NCI-H2196 treated with DMSO at 0.1 percent for 48 hours (cell line): Measurements from ENCODE around the gene BPIFB4.
"Not testable (repeated sequence)": the region's sequence is repeated elsewhere in the genome, so short reads cannot be mapped to it uniquely, and the experiment has no call there.

Experiments
- DNase-seq: peaks from one replicate; lab custom pipeline; 2025; ENCODE audit not compliant: unreplicated experiment; lab: John Stamatoyannopoulos, UW

BPIFB4 gene

DNA sequence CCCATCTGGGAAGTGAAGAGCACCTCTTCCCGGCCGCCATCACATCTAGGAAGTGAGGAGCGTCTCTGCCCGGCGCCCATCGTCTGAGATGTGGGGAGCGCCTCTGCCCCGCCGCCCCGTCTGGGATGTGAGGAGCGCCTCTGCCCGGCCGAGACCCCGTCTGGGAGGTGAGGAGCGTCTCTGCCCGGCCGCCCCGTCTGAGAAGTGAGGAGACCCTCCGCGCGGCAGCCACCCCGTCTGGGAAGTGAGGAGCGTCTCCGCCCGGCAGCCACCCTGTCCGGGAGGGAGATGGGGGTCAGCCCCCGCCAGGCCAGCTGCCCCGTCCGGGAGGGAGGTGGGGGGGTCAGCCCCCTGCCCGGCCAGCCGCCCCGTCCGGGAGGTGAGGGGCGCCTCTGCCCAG, 36.1 kb downstream of the BPIFB4 start:
- not testable (repeated sequence) for DNase-seq

DNA sequence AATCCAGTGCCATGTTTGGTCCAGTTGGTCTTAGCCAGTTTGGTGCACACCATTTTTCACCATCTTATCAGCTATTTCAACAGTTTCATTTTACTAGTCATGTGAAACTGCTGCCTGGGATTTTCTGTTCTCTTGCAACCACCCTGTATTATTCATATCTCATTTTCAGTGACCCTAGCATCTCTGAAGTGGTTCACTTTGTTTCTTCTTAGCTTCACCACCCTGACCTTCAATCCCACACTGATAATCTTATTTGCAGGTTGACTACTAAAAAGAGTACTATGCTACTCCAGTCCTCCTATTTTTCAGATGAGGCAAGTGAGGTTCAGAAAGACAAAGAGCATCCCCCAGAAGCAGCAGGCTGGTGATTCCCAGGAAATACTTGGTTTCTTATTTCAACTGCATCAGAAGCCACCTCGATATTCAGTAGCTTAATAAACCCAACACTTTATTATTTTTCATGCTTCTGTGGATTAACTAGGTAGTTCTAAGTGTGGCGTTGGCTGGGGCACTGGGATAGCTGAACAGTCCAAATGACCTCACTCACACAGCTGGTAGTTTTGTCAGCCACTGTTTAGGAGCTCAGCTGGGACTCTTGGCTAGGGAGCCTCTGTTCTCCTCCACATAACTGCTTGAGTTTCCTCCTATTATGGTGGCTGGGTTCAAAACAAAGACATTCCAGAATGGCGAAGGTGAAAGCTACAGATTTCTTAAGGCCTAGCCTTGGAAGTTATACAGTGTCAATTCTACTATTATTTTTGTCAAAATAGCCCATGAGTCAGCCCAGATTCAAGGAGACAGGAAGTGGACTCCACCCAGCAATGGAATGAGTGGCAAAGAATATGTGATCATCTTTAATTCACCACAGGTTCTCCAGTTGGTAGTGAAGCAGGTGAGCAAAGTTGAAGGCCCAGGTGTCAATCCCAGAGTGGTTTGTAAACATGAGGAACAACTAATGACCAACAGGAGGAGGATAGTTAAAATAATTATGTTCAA, 40.6 kb downstream of the BPIFB4 start:
- DNase-seq, result no peak

DNA sequence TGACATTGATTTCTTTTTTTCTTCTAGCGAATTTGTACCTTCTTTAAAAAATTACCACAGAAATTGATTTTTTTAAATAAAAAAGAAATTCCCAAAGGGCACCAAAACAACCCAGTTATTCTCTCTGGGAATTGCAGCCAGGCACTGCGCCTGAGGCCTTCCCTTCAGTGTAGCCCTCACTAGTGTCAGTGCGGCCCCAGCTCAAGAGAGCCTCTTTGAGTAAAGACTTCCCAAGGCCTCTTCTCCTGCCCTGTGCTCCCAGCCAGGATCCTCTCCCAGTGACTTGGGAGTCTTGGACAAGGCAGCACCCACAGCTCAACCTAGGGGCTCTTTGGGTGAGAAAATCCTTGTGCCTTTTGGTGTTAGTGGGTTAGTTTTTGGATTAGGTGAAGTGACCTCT, 41.5 kb downstream of the BPIFB4 start:
- no peak for DNase-seq

DNA sequence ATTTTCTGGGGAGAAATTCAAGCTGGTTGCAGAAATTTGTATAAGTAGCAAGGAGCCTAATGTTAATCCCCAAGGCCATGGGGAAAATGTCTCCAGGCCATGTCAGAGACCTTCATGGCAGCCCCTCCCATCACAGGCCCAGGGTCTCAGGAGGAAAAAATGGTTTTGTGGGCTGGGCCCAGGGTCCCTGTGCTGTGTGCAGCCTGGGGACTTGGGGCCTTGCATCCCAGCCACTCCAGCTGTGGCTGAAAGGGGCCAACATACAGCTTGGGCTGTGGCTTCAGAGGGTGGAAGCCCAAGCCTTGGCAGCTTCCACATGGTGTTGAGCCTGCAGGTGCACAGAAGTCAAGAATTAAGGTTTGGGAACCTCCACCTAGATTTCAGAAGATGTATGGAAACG, 42.9 kb downstream of the BPIFB4 start:
- not testable (repeated sequence) for DNase-seq

DNA sequence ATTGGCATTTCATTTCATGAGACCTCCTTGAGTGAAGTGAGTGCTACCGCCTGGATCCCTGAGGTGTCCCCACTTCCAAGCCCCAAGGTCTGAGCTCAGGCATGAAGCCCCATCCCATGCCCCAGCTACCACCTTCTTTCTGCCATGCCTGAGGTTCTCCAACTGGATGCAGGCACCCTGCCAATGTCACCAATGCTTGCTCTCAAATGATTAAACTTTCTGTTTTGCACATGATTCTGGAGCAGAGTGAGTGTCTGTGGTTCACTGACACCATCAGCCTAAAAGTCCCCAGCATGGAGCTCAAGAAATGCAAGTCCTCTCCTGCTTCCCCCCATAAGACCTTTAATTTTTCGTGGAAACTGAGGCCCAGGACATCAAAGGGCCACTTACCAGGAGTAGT, 44.8 kb downstream of the BPIFB4 start:
- no peak for DNase-seq

DNA sequence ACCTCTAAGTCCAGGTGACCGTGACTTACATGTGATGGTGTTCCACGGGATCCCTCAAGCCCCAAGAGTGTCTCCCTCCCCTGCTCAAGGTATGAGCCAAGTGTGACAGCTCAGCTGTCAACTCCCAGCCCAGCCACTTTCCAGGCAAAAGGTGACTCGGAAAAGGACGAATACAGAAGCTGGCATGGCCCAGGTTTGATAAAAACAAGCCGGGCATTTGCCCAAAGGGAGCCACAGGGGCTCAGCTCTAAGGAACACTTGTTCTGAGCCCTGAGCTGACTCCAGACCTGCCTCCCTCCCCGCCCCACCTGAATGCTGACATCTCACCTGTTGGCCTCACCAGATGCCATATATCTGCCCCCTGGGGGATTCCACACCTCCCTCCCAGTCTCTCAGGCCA, 45.6 kb downstream of the BPIFB4 start:
- no peak for DNase-seq

DNA sequence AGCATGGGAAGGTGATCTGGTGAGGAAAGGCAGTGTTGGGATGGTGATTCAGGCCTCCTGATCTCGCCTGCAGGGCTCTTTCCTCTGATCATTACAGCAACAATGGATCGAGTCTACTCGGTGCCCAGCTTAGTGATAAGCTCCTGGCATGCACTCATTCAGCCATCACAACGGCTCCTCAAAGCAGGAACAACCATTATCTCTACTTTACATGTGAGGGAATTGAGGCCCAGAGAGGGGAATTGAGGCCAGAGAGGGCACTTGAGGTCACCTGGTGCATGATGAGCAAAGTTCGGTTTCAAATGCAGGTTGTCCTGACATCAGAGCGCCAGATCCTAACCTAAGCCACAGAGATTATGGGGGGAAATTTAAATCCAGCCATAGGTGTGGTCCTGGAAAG, 46.5 kb downstream of the BPIFB4 start:
- no peak for DNase-seq

DNA sequence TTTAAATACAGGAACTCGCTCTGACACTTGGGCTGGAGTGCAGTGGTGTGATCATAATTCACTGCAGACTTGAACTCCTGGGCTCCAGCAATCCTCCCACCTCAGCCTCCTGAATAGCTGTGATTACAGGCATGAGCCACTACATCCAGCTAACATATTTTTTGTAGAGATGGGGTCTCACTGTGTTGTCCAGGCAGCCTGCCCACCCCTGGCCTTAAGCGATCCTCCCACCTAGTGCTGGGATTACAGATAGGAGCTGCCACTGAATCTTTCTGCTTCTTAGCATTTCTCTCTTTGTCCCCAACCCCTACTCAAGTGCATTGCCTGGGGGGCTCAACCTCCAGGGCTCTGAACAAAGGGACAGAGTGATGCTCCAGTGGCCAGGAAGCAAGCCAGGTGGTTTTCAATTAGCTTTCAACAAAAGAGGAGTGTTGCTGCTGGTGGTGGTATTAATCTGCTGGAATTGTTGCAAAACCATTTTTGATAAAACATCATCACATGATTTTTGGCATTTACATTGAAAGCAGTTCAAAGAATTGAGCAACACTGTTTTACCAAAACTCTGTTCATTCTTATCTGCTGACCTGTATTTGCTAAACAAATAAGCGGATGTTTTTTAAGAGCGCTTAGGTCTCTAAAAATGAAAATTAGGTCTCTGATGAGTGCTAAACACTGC, 48.1 kb downstream of the BPIFB4 start:
- no peak for DNase-seq

DNA sequence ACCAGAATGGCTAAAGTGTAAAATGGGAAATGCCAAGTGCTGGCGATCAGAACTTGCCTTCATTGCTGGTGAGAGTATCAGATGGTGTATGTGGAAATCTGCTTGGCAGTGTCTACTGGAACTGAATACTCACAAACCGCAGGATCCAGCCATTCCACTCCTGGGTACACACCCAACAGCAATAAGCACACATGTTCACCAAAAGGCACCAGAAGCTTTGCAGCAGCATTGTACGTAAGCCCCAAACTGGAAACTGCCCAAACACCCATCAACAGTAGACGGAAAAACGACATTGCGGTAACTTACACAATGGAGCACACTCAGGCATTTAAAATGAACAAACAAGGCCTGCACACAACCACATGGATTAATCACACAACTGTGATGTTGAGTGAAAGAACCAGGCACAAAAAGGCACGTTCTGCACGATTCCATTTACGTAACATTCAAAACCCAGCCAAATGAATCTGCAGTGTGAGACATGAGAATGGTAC, 51.2 kb downstream of the BPIFB4 start:
- DNase-seq, result no peak

DNA sequence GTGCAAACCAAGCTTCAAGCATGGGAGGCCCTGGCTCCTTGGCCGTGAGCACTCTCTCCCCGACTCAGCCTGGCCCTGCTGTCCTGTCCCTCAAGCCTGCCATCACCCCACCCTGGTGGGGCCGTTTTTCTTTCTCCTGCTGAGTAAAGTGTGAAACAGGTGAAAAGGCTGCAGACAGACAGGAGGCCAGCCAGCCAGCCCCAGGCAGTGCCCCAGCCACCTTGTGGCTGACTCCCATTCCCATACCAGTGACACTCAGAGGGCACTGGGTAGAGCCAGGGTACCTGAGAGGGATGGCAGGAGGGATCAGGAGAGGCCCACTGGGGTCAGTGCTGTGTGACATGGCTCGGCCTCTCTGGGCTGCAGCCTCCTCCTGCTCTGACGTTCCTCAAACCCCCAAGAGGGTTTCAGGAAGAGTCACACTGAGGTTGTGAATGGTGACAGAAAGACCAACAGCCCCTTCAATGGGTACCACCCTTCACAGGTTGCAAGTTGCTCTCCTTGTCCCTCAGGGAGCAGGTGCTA, 52.6 kb downstream of the BPIFB4 start:
- DNase-seq, result no peak

DNA sequence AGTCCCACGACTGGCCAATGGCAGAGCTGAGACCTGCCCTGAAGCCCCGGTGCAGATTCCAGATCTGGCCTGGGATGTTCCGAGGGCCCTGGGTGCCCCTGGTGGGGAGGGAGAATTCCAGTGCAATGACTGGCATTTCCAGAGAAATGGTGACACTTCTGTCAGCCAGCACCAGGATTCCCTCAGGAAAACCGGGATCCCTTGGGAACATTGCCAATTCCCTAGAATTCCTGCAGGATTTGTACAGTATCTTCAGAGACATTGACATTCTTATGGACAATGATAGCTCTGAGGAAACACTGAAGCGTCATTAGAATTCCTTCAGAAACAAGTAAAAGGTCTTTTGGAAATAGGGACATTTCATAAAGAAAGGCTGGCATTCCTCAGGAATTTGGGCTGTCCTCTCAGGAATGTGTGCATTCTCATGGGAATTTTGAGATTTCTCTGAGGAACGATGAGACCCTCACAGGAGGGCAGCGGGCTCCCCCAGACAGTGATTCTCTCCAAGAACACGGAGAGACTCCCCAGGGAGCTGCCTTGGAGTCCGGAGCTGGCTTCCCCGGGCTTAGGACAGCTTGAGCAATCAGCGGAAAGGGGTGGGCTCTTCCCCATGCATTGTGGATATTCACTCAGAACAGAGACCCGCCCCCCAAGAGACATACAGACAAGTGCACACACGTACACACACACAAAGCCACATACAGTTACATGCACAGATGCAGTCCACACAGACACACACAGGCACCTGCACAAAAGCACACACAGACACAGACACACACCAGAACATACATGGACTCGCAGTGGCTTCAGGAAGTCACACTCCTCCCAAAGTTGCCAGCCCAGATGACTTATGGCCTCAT, 53.3 kb downstream of the BPIFB4 start:
- DNase-seq, result no peak

DNA sequence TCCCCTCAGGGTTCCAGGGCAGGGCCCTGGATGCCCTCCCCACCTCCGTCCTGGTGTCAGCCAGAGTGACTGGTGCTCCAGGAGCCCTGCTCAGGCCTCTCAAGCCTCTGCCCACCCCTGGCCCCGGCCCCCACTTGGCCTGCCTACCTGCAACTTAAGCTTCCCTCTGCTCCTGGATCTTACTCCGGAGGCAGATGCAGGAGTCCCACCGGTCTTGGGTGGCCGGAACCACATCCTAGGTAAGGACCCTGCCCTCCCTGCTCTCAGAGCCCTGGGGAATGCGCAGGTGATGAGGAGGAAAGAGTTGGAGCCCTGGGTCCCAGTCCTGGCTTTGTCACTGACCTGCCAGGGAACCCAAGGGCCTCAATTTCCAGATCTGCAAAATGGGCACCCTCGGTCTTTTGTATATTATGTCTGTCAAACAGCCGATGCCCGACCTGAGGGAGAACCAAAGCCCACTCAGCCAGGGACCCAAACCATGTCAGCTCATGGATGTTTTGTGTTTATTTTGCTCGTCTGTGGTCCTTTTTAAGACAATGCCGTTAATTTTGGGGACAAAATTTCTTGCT, 54.0 kb downstream of the BPIFB4 start:
- DNase-seq, result no peak

DNA sequence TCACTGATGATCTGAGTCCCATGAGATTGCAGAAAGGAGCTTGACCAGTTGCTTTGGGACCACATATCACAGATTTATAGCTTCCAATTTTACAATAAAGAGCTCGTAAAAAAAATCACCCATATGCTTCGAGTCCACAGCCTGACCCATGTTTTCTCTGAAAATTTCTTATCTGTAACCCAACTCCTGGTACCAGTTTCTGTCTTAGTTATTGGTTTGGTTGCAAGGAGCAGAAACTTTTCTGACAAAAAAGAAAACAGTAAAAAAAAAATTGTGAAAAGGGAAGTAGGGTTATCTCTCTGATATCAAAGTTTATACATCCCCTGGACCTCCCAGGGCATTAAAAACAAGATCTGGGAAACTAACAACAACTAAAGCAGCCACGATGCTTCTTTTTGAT, 57.8 kb downstream of the BPIFB4 start:
- DNase-seq, result no peak

DNA sequence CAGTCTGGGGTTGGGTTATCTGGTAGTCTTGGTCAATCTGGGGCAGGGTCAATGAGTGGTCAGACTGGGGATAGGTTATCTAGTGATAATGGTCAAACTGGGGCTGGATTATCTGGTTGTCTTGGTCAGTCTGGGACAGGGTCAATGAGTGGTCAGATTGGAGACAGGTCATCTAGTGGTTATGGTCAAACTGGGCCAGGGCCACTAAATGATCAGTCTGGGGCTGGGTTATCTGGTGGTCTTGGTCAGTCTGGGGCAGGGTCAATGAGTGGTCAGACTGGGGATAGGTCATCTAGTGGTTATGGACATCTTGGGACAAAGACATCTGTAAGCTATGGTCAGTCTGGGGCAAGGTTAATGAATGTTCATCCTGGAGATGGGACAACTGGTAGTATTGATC, 60.0 kb downstream of the BPIFB4 start:
- no peak for DNase-seq

DNA sequence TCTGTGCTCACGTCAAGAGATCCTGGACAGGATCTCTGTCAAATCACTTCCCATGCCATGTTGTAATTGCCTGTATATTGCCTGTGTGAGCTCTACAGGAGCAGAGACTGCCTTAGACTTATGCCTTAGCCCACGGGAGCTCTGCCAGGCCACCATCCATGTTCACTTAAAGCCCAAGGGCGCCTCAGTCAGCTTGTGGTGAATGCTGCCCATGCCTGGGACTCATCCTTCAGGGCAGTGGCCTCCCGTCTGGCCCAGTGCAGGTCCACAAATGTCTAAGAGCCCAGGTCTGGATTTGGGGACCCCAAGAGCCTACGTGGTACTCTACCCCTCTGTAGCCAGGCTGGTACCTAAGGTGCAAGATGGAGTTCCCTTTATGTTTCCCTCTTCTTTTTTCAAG, 66.1 kb downstream of the BPIFB4 start:
- no peak for DNase-seq

DNA sequence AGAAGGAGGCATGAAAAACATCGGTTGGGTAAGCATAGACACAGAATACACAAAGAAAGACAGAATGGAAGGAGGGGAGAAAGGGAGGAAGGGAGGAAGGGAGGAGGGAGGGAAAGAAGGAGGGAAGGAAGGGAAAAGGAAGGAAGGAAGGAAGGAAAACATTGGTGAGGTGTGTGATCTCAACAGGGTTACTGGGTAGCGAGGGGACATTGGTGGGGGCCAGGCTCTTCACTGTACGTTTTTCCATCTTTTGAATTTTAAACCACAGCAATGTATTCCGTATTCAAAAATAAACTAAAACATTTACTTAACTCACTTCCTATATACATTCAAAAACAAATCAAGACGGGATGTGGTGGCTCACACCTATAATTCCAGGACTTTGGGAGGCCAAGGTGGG, 67.9 kb downstream of the BPIFB4 start:
- DNase-seq, result no peak

DNA sequence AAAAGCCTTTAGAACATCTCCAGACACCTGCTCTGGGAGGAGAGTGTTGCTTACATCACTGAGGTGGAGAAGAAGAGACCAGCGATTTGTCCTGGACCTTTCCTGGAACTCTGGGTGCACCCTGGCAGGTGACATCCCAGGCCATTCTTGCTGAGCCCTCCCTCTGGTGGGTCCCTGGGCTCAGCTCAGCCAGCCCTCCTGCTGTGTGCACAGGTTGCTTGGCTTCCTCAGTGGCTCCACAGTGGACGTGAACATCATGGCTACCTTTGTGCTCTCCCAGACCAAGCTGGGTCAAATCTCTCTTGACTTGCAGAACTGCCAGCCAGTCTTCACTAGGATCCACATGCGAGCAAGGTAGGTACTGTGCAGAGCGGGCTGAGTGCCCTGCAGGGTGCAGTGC, 68.6 kb downstream of the BPIFB4 start:
- DNase-seq, result no peak

DNA sequence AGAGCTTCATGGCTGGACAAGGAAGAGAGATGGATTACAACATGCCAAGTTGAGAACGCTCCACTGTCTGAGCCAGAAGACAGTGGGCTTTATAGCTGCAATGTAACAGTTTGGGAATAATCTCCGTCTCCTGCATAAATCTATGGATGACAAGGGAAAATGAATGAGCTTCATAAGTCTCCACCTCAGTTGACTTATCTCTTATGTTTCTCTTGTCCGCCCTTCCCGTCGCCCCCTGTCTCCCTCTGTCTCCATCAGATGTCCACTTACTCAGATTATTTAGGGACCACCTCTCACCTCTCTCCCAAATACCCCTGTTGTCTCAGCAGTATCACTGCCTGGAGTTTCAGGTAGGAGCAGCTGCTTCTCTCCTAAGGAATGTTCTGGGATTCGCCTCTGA, 74.8 kb downstream of the BPIFB4 start:
- DNase-seq, result no peak

DNA sequence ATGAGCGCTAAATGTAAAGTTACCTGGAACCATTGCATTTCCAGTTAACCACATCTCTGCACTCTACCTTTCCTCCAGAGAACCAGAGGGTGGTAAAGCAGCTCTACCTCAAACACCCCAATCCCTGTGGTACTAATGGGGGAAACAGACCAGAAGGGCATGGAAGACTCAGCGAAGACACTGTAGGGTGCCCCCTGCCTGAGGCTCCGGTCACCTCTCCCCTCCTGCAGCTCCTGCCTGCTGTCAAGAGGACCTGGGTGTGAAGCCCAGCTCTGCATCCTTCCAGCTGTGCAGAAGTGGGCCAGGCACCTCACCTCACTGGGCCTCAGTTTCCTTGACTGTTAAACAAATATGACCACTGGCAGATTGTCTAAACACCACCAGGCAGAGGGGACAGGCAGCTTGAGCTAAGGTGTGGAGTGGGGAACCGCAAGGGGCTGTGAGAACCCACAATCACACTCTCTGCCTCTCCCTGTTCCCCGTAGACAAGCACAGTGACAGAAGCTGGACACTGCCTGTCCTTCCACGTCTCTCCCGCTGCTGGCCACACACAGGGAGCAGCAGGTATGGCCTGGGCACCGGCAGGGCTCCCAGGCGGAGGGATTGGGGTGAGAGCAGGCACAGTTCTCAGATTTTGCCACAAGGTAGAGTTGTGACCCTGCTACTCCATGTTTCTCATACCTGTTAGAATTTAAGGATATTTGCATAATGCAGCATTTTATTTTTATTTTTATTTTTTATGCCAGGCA, 79.4 kb downstream of the BPIFB4 start:
- no peak for DNase-seq

DNA sequence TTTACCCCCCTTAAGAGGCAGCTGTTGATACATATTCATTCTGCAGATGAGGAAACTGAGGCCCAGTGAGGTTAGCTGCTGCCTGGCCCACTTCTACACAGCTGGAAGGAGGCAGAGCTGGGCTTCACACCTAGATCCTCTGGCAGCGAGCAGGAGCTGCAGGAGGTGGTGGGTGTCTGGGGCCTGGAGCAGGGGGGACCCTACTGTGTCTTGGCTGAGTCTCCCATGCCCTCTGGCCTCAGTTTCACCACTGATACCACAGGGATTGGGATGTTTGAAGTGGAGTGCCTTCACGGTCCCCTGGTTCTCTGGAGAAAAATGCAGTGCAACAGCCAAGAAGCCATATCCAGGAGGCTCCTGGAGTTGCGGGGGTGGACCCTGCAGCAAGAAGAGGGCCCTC, 80.3 kb downstream of the BPIFB4 start:
- no peak for DNase-seq
